Bladder microvascular endothelial cell (primary cell): ENCODE results near the gene TMSB15B. TPM values are rescaled to one million over a fixed set of nuclear protein-coding genes. Genes with fewer than 3 reads are reported as not detected.

Source experiments
- total RNA-seq: library from RNA; depleted of rRNA; stranded (reverse); fragments of >200 nt; gene quantifications from 2 replicates; pipeline ENCODE4 v1.2.3, GENCODE V29; 2014

Gene TMSB15B
- 1.9 and 5.7 TPM in 2 replicates for total RNA-seq

DNA sequence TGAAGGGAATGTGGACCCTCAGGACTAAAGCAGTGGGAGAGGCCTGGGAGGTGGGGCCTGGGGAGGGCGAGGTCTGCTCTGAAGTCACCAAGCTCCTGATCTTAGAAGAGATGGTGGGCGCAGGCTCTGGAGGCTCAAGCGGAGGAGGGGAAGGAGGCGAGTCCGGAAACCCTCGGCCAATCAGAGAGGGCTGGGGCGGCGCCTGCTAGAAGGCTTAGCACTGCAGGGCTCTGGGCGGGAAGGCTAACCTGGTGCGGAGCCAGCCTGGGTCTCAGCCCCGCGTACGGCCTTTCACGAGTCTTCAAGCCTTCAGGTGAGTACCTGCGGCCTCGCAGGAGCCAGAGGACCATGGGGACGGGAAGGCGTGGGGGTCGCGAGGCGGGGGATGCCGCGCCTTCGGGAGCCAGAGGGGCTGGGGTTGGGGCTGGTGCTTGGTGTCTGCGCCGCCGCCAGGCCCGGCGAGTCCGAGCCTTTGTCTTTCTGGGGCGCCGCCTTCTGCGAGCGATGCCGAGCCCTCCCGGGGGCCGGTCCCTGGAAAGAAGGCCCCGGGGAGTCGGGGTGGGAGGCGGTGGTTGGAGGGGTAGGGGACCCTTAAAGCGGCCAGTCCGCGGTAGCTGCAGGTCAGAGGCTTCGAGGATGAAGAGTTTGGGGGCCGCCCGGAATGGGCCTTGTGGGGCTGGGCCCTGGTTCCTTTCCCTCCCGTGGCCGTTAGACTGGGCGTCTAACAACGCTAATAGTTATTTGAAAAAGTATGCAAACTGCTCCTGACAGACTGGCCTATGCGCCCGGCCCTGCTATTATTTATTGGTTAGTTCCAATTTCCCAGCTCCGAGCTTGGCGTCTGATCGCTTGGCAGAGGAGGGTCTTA lies at the start of gene TMSB15B:
Gene TMSB15B (plus strand): TSS at position 217 of the 868 bp plus-strand sequence.

DNA sequence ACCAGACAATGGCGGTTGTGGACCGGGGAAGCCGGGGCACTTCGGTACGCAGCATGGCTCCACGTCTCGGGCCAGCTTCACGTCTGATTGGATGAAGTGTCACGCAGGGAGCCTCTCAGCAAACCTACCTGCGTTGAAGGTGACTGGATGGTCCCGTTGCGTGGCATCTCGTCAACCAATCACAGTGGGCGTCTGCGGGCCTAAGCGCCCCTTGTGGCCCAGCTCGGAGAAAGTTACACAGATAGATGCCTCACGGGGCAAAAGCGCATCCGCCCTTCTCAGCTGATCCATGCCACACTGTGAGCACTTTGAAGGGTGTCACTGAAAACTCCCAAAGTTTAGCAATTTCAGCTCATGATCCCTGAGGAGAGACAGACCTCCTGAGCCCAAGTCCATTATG lies 51.2 kb downstream of the TMSB15B start, which contains the start of gene H2BW1:
Gene H2BW1 (minus strand): TSS at position 103 of the 400 bp plus-strand sequence. CDS start 132 bp downstream, outside the sequence.

Other genes starting within 250 kb of the TMSB15B start
- 0.25 TPM in 1 of 2 replicates, not detected in the other for gene PLP1, start 185.8 kb upstream of the TMSB15B start, total RNA-seq
- 0.32 and 1.1 TPM in 2 replicates for gene RAB9B, start 130.4 kb upstream of the TMSB15B start, total RNA-seq
- gene H2BW1, start 51.1 kb downstream of the TMSB15B start, total RNA-seq = not detected in 2 replicates
- not detected in 2 replicates for gene H2BW2, start 77.3 kb downstream of the TMSB15B start, total RNA-seq
- 2.8 and 8.8 TPM in 2 replicates for gene TMSB15C, start 113.6 kb downstream of the TMSB15B start, total RNA-seq
- gene ZCCHC18, start 149.9 kb downstream of the TMSB15B start, total RNA-seq = 2.4 and 4.6 TPM in 2 replicates
- 5.2 and 15.2 TPM in 2 replicates for gene SLC25A53, start 194.4 kb downstream of the TMSB15B start, total RNA-seq
- 16.5 and 30.7 TPM in 2 replicates for gene FAM199X, start 203.8 kb downstream of the TMSB15B start, total RNA-seq